Neural cell (in vitro differentiated cells): ENCODE data around the gene HIVEP3. TPM values are rescaled to one million over a fixed set of nuclear protein-coding genes. Genes with fewer than 3 reads are reported as not detected.

Experiments used
- H2AFZ ChIP-seq: fragments of 200-600, 300-800 bp; sonication (generic), shearing (Covaris generic); 2 replicates; pipeline ENCODE4 v1.6.0; 2014; ENCODE audit warnings: low read depth, mild to moderate bottlenecking, antibody characterized with exemption, low read length, moderate library complexity
- H3F3A ChIP-seq: fragments of 200-600 bp; shearing (Covaris generic); 2 replicates; pipeline ENCODE4 v1.6.1; 2016; ENCODE audit warnings: mild to moderate bottlenecking, moderate library complexity, mixed read lengths, antibody characterized with exemption, low read length; ENCODE audit not compliant: insufficient read depth, poor library complexity, severe bottlenecking
- H3K27ac ChIP-seq: fragments of 200-600, 300-800 bp; sonication (generic), shearing (Covaris generic); 2 replicates; pipeline ENCODE4 v1.5.1; 2014; ENCODE audit warnings: mild to moderate bottlenecking, low read length, moderate library complexity
- H3K27me3 ChIP-seq: fragments of 300-800, 200-600 bp; sonication (generic), shearing (Covaris generic); 2 replicates; pipeline ENCODE4 v1.6.0; 2014; ENCODE audit warnings: mild to moderate bottlenecking, low read depth, low read length, moderate library complexity; ENCODE audit not compliant: insufficient read depth
- H3K36me3 ChIP-seq: fragments of 300-800, 200-600 bp; sonication (generic), shearing (Covaris generic); 2 replicates; pipeline ENCODE4 v1.5.1; 2014; ENCODE audit warnings: mild to moderate bottlenecking, antibody characterized with exemption, low read length, moderate library complexity; ENCODE audit not compliant: insufficient read depth
- H3K4me2 ChIP-seq: fragments of 300-800, 200-600 bp; sonication (generic), shearing (Covaris generic); 2 replicates; pipeline ENCODE4 v1.6.0; 2014; ENCODE audit warnings: mild to moderate bottlenecking, low read length
- H3K4me3 ChIP-seq: fragments of 300-800, 200-600 bp; sonication (generic), shearing (Covaris generic); 2 replicates; pipeline ENCODE4 v1.5.1; 2014; ENCODE audit warnings: mild to moderate bottlenecking, low read length, moderate library complexity
- H3K79me2 ChIP-seq: fragments of 200-600 bp; shearing (Covaris generic); replicated peaks from 2 replicates; pipeline ENCODE4 v1.6.0; 2014; ENCODE audit warnings: mild to moderate bottlenecking, low read length, moderate library complexity; ENCODE audit not compliant: insufficient read depth
- H3K9ac ChIP-seq: fragments of 300-800, 200-600 bp; sonication (generic), shearing (Covaris generic); 2 replicates; pipeline ENCODE4 v1.6.1; 2016; ENCODE audit warnings: mild to moderate bottlenecking, low read length, mixed read lengths
- H3K9me2 ChIP-seq: fragments of 200-600 bp; shearing (Covaris generic); 2 replicates; pipeline ENCODE4 v1.6.1; 2016; ENCODE audit warnings: mild to moderate bottlenecking, low read length, mixed read lengths; ENCODE audit not compliant: insufficient read depth
- H3K9me3 ChIP-seq: fragments of 200-600, 300-800 bp; sonication (generic), shearing (Covaris generic); 2 replicates; pipeline ENCODE4 v1.6.1; 2016; ENCODE audit warnings: mild to moderate bottlenecking, mixed run types, low read length, moderate library complexity, mixed read lengths
- H4K20me1 ChIP-seq: fragments of 200-600 bp; shearing (Covaris generic); 2 replicates; pipeline ENCODE4 v1.6.1; 2016; ENCODE audit warnings: mild to moderate bottlenecking, mixed run types; ENCODE audit not compliant: insufficient read depth
- EP300 ChIP-seq: fragments of 450-650 bp; conservative IDR thresholded peaks from 2 replicates; pipeline ENCODE4 v1.6.1; 2014; ENCODE audit warnings: antibody characterized with exemption, mild to moderate bottlenecking, moderate library complexity; ENCODE audit not compliant: poor library complexity, severe bottlenecking
- EZH2 ChIP-seq: fragments of 200-600, 300-800 bp; shearing (Covaris generic), sonication (generic); IDR thresholded peaks from 2 replicates; pipeline ENCODE4 v1.6.1; 2014; ENCODE audit warnings: antibody characterized with exemption, low read length, borderline replicate concordance, mild to moderate bottlenecking; ENCODE audit not compliant: insufficient read depth, poor library complexity, severe bottlenecking
- MXI1 ChIP-seq: fragments of 450-650 bp; conservative IDR thresholded peaks from 2 replicates; pipeline ENCODE4 v1.6.1; 2014; ENCODE audit warnings: antibody characterized with exemption, mild to moderate bottlenecking; ENCODE audit not compliant: poor library complexity, severe bottlenecking
- POLR2AphosphoS5 ChIP-seq: IDR thresholded peaks from 2 replicates; pipeline ENCODE4 v1.6.1; 2012
- RAD21 ChIP-seq: fragments of 450-650 bp; conservative IDR thresholded peaks from 2 replicates; pipeline ENCODE4 v1.6.1; 2014; ENCODE audit warnings: antibody characterized with exemption, mild to moderate bottlenecking, moderate library complexity
- SMC3 ChIP-seq: fragments of 450-650 bp; conservative IDR thresholded peaks from 2 replicates; pipeline ENCODE4 v1.6.1; 2014; ENCODE audit warnings: antibody characterized with exemption, mild to moderate bottlenecking, moderate library complexity; ENCODE audit not compliant: poor library complexity
- TAF1 ChIP-seq: IDR thresholded peaks from 2 replicates; pipeline ENCODE4 v1.6.1; 2012; ENCODE audit warnings: low read depth
- polyA plus RNA-seq: library from polyadenylated mRNA; depleted of rRNA; stranded (reverse); fragments of >200 nt; gene quantifications from 2 replicates; pipeline ENCODE4 v1.2.3, GENCODE V29; 2014
- TF ChIP-seq, protein P1 (sequence below): IDR thresholded peaks from 2 replicates; pipeline ENCODE4 v1.6.1; 2012; ENCODE audit warnings: borderline replicate concordance
- TF ChIP-seq, protein P2 (sequence below): fragments of 450-650 bp; IDR thresholded peaks from 2 replicates; pipeline ENCODE4 v1.5.1; 2014; ENCODE audit warnings: antibody characterized with exemption, mild to moderate bottlenecking, moderate library complexity; ENCODE audit not compliant: poor library complexity, severe bottlenecking

The HIVEP3 gene
- polyA plus RNA-seq, 1 donor from 2014 or later, result 2.6 TPM

DNA sequence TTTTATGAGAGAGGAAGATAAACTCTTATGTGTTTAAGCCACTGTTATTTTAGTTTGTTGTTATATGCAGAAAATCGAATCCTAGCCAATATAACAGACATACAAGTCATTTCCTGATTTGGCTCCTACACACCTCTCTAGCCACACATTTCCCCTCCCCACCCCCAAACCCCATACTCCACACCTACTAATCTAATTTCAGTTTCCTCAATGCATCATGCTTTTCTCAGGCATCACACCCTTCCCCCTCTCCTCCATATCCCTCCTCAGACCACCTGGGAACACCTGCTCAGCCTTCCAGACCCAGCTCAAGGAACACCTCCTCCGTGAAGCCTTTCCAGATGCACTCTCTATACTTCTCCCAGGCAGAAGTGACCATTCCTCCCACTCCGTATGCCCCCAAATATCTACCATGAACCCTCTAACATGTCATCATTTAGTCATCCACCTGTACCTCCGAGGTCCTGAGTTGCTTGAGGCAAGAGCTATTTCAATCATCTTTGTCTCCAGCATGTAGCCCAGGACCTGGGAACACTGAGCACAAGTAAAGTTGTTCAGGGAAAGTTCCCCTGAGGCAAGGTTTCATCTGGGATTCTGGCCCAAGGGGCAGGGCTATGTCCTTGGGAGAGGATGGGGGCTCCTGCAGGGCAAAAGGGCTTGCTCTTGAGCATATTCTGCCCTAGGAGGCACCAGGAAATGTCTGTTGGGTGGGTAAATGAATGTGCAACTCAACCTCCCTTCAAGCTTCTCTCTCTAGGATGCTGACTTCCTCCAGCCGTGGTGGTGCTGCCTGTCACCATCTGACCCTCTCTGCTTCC is 126.8 kb downstream of the HIVEP3 start:
- no peaks in the 10 kb centered on the region for H3K36me3 ChIP-seq
- H4K20me1 ChIP-seq, result no peaks in the 10 kb centered on the region
- H3K9ac ChIP-seq, result no peak overlapping the region
- no peaks in the 10 kb centered on the region for H3K9me2 ChIP-seq
- no peak overlapping the region for H3K4me3 ChIP-seq
- no peaks in the 10 kb centered on the region for H3K79me2 ChIP-seq
- no peaks in the 10 kb centered on the region for H3F3A ChIP-seq
- no peak overlapping the region for H2AFZ ChIP-seq
- H3K4me2 ChIP-seq, result no peak overlapping the region
- no peaks in the 10 kb centered on the region for H3K27me3 ChIP-seq
- no peaks in the 10 kb centered on the region for H3K9me3 ChIP-seq
- no peak overlapping the region for H3K27ac ChIP-seq
- no peak for TF ChIP-seq SMC3
- no peak for TF ChIP-seq POLR2AphosphoS5
- TF ChIP-seq EP300, result no peak
- TF ChIP-seq RAD21, result no peak
- TF ChIP-seq, protein P1, sequence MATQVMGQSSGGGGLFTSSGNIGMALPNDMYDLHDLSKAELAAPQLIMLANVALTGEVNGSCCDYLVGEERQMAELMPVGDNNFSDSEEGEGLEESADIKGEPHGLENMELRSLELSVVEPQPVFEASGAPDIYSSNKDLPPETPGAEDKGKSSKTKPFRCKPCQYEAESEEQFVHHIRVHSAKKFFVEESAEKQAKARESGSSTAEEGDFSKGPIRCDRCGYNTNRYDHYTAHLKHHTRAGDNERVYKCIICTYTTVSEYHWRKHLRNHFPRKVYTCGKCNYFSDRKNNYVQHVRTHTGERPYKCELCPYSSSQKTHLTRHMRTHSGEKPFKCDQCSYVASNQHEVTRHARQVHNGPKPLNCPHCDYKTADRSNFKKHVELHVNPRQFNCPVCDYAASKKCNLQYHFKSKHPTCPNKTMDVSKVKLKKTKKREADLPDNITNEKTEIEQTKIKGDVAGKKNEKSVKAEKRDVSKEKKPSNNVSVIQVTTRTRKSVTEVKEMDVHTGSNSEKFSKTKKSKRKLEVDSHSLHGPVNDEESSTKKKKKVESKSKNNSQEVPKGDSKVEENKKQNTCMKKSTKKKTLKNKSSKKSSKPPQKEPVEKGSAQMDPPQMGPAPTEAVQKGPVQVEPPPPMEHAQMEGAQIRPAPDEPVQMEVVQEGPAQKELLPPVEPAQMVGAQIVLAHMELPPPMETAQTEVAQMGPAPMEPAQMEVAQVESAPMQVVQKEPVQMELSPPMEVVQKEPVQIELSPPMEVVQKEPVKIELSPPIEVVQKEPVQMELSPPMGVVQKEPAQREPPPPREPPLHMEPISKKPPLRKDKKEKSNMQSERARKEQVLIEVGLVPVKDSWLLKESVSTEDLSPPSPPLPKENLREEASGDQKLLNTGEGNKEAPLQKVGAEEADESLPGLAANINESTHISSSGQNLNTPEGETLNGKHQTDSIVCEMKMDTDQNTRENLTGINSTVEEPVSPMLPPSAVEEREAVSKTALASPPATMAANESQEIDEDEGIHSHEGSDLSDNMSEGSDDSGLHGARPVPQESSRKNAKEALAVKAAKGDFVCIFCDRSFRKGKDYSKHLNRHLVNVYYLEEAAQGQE, result no peak
- no peak for TF ChIP-seq TAF1
- TF ChIP-seq, protein P2, sequence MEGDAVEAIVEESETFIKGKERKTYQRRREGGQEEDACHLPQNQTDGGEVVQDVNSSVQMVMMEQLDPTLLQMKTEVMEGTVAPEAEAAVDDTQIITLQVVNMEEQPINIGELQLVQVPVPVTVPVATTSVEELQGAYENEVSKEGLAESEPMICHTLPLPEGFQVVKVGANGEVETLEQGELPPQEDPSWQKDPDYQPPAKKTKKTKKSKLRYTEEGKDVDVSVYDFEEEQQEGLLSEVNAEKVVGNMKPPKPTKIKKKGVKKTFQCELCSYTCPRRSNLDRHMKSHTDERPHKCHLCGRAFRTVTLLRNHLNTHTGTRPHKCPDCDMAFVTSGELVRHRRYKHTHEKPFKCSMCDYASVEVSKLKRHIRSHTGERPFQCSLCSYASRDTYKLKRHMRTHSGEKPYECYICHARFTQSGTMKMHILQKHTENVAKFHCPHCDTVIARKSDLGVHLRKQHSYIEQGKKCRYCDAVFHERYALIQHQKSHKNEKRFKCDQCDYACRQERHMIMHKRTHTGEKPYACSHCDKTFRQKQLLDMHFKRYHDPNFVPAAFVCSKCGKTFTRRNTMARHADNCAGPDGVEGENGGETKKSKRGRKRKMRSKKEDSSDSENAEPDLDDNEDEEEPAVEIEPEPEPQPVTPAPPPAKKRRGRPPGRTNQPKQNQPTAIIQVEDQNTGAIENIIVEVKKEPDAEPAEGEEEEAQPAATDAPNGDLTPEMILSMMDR, result no peak
- TF ChIP-seq MXI1, result no peak
- TF ChIP-seq EZH2, result no peak

DNA sequence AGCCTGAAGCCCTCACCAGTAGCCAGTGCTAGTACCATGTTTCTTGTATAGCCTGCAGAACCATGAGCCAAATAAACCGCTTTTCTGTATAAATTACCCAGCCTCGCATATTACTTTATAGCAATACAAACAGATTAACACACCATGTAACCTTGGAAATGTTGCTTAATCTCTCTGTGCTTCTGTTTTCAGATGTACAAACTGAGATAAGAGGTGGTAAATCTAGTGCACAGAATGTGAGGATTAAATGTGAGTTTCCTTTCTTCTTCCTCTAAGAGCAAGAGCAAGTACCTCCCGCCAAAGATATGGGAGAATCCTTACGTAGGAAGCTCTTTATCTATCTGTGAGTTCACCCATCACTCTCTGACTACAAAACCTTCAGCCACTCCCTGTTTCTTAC is 128.4 kb downstream of the HIVEP3 start:
- Histone ChIP-seq H4K20me1 (no peaks in the 10 kb centered on the region), H3K9ac (no peak overlapping the region)
- TF ChIP-seq, protein P1, result no peak
- TF ChIP-seq MXI1 (no peak), TAF1 (no peak), EP300 (no peak)

More for the DNA sequence above, 128.4 kb downstream of the HIVEP3 start:
- Histone ChIP-seq H3K4me3 (no peak overlapping the region), H3K9me3 (no peaks in the 10 kb centered on the region), H3K27ac (no peak overlapping the region), H3F3A (no peaks in the 10 kb centered on the region), H3K4me2 (no peak overlapping the region), H3K36me3 (no peaks in the 10 kb centered on the region), H3K9me2 (no peaks in the 10 kb centered on the region), H2AFZ (no peak overlapping the region), H3K27me3 (no peaks in the 10 kb centered on the region), H3K79me2 (no peaks in the 10 kb centered on the region)
